Cardiac fibroblast (primary cell): ENCODE results near the gene PRH2.
A peak's percentile ranks its signal among the peaks of the same experiment; 100 is the strongest.

Experiments
- DNase-seq, 2 donors: peaks; one replicate each; pipeline versions ENCODE4 v3.0.0 to v3.0.0-alpha.2; 2010; ENCODE audit warnings: low read depth in 2 of 2
- H3K4me3 ChIP-seq, 2 donors: replicated peaks in 1 of 2; 1 replicate in 1 of 2; 2 replicates in 1 of 2; pipeline ENCODE4 v1.5.1; 2011; ENCODE audit warnings: low read depth in 2 of 2, low read length in 2 of 2, mild to moderate bottlenecking in 2 of 2, moderate library complexity in 1 of 2
- TF ChIP-seq, protein P1 (sequence below): IDR thresholded peaks from one replicate; pipeline ENCODE4 v1.5.1; 2011; ENCODE audit warnings: low read depth, mild to moderate bottlenecking, low read length, inconsistent platforms

The PRH2 gene

DNA sequence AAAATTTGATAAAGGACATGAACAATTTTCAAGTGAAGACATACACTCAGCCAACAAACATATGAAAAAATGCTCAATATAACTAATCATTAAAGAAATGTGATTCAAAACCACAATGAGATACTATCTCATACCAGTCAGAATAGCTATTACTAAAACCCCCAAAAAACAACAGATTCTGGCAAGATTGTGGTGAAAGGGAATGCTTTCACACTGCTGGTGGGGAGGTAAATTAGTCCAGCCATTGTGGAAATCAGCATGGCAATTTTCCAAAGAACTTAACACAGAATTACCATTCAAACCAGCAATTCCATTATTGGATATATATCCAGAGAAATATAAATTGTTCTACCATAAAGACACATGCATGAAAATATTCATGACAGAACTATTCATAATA, 28.7 kb downstream of the PRH2 start:
- TF ChIP-seq, protein P1, sequence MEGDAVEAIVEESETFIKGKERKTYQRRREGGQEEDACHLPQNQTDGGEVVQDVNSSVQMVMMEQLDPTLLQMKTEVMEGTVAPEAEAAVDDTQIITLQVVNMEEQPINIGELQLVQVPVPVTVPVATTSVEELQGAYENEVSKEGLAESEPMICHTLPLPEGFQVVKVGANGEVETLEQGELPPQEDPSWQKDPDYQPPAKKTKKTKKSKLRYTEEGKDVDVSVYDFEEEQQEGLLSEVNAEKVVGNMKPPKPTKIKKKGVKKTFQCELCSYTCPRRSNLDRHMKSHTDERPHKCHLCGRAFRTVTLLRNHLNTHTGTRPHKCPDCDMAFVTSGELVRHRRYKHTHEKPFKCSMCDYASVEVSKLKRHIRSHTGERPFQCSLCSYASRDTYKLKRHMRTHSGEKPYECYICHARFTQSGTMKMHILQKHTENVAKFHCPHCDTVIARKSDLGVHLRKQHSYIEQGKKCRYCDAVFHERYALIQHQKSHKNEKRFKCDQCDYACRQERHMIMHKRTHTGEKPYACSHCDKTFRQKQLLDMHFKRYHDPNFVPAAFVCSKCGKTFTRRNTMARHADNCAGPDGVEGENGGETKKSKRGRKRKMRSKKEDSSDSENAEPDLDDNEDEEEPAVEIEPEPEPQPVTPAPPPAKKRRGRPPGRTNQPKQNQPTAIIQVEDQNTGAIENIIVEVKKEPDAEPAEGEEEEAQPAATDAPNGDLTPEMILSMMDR = no peak
- no peak for DNase-seq
- no peak overlapping the region for H3K4me3 ChIP-seq

DNA sequence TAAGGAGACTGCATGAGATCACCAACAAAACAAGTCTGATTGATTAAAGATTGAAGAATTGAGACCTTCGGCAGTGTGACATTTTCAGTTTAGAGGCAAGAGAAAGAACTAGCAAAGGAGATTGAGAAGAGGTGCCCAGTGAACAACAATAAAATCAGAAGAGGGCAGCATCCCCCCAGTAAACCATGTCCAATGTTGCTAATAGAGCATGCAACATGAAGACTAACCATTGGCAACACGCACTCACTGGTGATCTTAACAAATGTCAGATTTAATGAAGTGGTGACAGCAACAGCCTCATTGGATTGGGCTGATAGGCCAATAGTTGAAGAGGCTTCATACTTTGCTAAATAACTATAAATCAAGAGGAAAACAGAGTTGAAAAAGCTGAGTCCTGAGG, 30.8 kb downstream of the PRH2 start:
- TF ChIP-seq, protein P1 = no peak
- H3K4me3 ChIP-seq = no peak overlapping the region
- peak in 1 of 2 donors; percentile 51 for DNase-seq

DNA sequence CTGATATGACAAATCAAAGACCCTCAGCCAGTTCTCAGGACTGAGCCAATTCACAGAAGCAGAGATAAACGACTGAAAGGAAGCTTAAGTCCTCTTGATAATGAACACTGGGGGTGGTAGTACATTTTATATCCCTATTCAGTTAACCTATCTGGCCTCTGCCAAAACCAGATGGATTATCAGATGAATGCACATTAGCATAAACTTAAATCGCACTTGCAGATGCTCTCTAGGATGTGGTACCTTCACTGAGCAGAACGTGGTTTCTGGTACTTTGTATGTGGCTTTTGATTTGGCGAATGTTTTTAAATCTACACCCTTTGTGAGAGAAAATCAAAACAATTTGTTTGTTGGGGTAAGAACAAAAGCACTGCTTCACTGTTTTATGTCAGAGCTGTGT, 31.2 kb downstream of the PRH2 start:
- no peak for DNase-seq
- TF ChIP-seq, protein P1 = no peak
- no peak overlapping the region for H3K4me3 ChIP-seq

DNA sequence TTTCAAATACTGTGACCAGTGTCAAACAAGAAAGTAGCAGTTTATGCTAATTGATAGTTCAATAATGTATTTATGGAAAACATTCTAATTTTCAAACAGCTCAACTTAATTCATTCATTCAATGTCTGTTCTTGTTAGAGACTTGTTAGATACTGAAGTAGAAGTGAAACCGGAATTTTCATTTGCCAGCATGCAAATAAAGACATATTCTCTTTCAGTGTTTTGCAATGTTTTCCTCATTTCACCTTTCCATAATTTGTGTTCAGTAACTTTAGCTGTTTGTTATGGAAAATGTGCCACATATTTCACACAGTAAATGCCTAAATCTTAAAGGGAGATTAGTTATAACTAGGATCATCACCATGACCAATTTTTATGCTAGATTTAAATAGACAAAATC, 36.4 kb downstream of the PRH2 start:
- H3K4me3 ChIP-seq = no peak overlapping the region
- peak in 1 of 2 donors; percentile 12 for DNase-seq
- TF ChIP-seq, protein P1 = no peak

DNA sequence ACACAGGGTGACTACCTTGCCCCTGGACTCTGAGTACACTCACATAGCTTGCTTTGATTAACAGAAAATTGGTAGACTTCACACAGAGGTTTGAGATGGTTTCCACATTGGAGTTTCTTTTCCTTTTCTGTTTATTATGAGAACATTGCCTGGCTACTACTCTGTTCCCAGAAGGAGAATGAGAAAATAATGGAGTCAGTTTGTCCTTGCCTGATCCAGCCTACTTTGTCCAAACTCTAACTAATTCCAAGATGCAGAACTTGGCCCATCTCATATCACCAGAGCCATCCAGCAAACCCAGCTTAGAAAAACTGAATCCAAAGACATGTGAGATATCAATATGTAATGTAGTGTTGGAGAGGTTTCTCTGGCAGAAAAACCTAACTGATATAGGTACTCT, 37.3 kb downstream of the PRH2 start:
- H3K4me3 ChIP-seq = no peak overlapping the region
- TF ChIP-seq, protein P1 = no peak
- no peak for DNase-seq

DNA sequence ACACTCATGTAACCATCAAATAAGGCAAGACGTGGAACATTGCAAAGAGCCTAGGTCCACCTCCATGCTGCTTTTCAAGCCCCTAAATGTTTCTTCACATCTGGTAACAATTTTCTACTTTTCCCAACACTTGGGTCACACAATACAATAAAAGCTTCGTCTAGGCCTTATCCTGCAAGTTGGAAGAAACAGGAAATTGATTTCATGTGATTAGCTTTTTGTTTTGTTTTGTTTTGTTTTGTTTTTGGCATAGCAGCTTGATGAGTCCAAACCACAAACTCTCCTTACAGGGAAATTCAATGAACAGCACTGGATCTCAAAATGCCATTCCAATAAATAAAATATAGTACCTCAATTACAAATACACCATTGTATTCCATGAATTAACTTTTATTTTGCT, 38.4 kb downstream of the PRH2 start:
- H3K4me3 ChIP-seq = no peak overlapping the region
- TF ChIP-seq, protein P1 = no peak
- DNase-seq = peak; percentile 79 to 84

DNA sequence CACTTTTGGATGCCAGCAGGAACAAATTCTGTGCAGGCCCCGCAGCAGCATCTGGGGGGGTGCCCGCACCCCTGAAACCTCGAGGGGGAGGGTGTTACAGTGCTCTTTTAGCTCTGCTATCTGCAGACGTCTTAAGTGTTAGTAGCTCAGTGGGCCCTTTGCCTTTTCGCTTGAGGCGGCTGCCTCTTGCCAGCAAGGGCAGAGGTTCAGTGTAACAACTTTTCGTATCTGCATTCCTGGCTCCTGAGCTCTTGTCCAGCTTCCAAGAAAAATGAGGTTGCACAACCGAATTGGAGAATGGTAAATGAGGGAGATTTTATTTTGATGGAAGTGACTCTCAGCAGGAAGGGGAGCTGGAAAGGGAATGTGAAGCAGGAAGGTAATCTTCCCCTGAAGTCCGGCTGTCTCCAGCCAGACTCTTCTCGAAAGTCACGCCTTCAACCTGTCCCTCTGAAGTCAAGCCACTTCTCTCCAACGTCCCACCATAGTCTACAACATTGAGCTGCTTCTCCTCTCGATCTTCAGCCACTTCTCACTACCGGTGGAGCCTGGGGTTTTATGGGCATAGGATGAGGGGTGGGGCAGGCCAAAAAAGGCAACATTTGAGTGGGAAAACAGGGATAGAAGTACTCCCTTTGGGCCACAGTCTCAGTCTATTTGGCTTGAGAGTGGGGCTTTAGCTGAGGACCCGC, 39.9 kb downstream of the PRH2 start:
- TF ChIP-seq, protein P1 = no peak
- H3K4me3 ChIP-seq = no peak overlapping the region
- peak; percentile 74 to 92 for DNase-seq
